Astrocyte of the hippocampus (primary cell): ENCODE results near the gene FEZ2.

Experiments
- DNase-seq: peaks from one replicate; pipeline ENCODE4 v3.0.0; 2011; ENCODE audit warnings: low read depth, low spot score

Gene FEZ2

GRCh38 chr2:36587556-36587955 is 10.4 kb downstream of the FEZ2 start:
- DNase-seq, result no peak

GRCh38 chr2:36587101-36587500 is 10.9 kb downstream of the FEZ2 start:
- DNase-seq, result no peak

GRCh38 chr2:36586672-36587071 is 11.3 kb downstream of the FEZ2 start:
- DNase-seq, result no peak

- no peak for DNase-seq
These were observed 13.7 kb downstream of the FEZ2 start for GRCh38 chr2:36584148-36584794.

GRCh38 chr2:36582951-36583350 is 15.0 kb downstream of the FEZ2 start:
- DNase-seq, result peak; percentile 20

GRCh38 chr2:36582538-36582937 is 15.4 kb downstream of the FEZ2 start:
- DNase-seq, result peak; percentile 36

GRCh38 chr2:36579297-36579664 is 18.7 kb downstream of the FEZ2 start:
- DNase-seq, result no peak

GRCh38 chr2:36578343-36579296 is 19.3 kb downstream of the FEZ2 start:
- DNase-seq, result peak; percentile 46

- DNase-seq, result no peak
These were observed 20.1 kb downstream of the FEZ2 start for GRCh38 chr2:36577884-36578283.

GRCh38 chr2:36574560-36574959 is 23.4 kb downstream of the FEZ2 start:
- no peak for DNase-seq

- no peak for DNase-seq
These were observed 24.8 kb downstream of the FEZ2 start for GRCh38 chr2:36573165-36573564.

GRCh38 chr2:36572719-36573059 is 25.3 kb downstream of the FEZ2 start:
- DNase-seq, result no peak

- no peak for DNase-seq
These were observed 25.8 kb downstream of the FEZ2 start for GRCh38 chr2:36572054-36572718.

GRCh38 chr2:36570416-36570815 is 27.6 kb downstream of the FEZ2 start:
- no peak for DNase-seq

- DNase-seq, result peak; percentile 56
These were observed 28.6 kb downstream of the FEZ2 start for GRCh38 chr2:36569267-36569856.

- peak; percentile 73 for DNase-seq
These were observed 29.3 kb downstream of the FEZ2 start for GRCh38 chr2:36568516-36569246.

- no peak for DNase-seq
These were observed 30.1 kb downstream of the FEZ2 start for GRCh38 chr2:36567711-36568408.

GRCh38 chr2:36566887-36567286 is 31.1 kb downstream of the FEZ2 start:
- DNase-seq, result no peak

- no peak for DNase-seq
These were observed 32.3 kb downstream of the FEZ2 start for GRCh38 chr2:36565712-36566111.

GRCh38 chr2:36564377-36564930 is 33.5 kb downstream of the FEZ2 start:
- DNase-seq, result no peak
